GM12801 (cell line): Measurements from ENCODE around the gene KIAA0930.

Source experiments
- CTCF ChIP-seq: IDR thresholded peaks from one replicate; pipeline ENCODE4 v1.5.1; 2011; ENCODE audit warnings: control low read depth; ENCODE audit not compliant: insufficient read length; ENCODE audit errors: extremely low read depth

The KIAA0930 gene

GRCh38 chr22:45237065-45237990, 3.4 kb downstream of the KIAA0930 start:
- TF ChIP-seq CTCF, result no peak

- TF ChIP-seq CTCF, result no peak
Observed at GRCh38 chr22:45235851-45236342, 4.8 kb downstream of the KIAA0930 start.

GRCh38 chr22:45235101-45235777, 5.5 kb downstream of the KIAA0930 start:
- no peak for TF ChIP-seq CTCF

- TF ChIP-seq CTCF, result no peak
Observed at GRCh38 chr22:45233827-45234226, 6.9 kb downstream of the KIAA0930 start.

- no peak for TF ChIP-seq CTCF
Observed at GRCh38 chr22:45233386-45233785, 7.3 kb downstream of the KIAA0930 start.

- TF ChIP-seq CTCF, result no peak
Observed at GRCh38 chr22:45231293-45231692, 9.4 kb downstream of the KIAA0930 start.

GRCh38 chr22:45230026-45230721, 10.5 kb downstream of the KIAA0930 start:
- no peak for TF ChIP-seq CTCF
